ENCODE data around the gene SENP8.

DNA sequence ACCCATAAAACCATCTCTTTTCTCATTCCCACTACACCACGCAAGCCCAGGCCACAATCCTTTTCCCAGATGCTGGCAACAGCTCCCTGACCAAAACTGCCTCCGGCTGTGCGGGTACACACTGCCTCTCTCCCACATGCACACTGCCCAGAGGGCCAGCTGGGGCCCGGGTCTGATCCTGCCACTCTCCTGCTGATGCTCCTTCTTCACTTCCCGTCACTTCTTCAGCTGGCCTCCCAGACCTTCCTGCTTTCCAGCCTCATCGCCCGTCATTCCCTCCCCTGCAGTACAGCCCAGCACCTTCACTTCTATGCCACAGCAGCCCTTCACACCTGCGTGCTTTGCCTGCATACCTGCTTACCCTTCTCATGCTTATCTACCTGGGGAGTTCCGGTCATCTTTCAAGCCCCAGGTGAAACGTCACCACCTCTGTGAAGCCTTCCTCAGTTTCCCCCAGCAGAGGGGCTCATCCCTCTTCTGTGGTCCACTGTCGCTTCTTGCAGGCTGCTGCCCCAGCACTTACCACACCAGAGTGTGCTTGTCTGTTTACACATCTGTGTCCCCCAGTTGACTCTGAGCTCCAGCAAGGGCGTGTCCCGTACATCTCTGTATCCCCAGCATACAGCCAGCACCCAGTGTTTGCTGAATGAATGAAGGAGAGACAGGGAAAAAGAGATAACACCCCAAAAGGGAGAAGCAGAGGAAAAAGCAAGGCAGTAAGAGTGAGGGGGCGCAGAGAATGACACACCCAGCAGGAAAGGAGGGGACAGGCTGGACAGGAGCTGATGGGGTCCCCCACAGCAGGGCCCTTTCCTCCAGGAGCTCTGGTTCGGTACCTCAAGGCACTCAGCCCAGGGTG lies 57.2 kb downstream of the SENP8 start:
- TF ChIP-seq, protein P1, sequence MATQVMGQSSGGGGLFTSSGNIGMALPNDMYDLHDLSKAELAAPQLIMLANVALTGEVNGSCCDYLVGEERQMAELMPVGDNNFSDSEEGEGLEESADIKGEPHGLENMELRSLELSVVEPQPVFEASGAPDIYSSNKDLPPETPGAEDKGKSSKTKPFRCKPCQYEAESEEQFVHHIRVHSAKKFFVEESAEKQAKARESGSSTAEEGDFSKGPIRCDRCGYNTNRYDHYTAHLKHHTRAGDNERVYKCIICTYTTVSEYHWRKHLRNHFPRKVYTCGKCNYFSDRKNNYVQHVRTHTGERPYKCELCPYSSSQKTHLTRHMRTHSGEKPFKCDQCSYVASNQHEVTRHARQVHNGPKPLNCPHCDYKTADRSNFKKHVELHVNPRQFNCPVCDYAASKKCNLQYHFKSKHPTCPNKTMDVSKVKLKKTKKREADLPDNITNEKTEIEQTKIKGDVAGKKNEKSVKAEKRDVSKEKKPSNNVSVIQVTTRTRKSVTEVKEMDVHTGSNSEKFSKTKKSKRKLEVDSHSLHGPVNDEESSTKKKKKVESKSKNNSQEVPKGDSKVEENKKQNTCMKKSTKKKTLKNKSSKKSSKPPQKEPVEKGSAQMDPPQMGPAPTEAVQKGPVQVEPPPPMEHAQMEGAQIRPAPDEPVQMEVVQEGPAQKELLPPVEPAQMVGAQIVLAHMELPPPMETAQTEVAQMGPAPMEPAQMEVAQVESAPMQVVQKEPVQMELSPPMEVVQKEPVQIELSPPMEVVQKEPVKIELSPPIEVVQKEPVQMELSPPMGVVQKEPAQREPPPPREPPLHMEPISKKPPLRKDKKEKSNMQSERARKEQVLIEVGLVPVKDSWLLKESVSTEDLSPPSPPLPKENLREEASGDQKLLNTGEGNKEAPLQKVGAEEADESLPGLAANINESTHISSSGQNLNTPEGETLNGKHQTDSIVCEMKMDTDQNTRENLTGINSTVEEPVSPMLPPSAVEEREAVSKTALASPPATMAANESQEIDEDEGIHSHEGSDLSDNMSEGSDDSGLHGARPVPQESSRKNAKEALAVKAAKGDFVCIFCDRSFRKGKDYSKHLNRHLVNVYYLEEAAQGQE (IDR thresholded peaks at IDR 0.05; ENCODE audit: low read depth) = no peak
- TF ChIP-seq, protein P2, sequence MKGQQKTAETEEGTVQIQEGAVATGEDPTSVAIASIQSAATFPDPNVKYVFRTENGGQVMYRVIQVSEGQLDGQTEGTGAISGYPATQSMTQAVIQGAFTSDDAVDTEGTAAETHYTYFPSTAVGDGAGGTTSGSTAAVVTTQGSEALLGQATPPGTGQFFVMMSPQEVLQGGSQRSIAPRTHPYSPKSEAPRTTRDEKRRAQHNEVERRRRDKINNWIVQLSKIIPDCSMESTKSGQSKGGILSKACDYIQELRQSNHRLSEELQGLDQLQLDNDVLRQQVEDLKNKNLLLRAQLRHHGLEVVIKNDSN (IDR thresholded peaks at IDR 0.05) = no peak
- TF ChIP-seq RAD21 (IDR thresholded peaks at IDR 0.05; ENCODE audit: low read depth) (no peak), CREB1 (IDR thresholded peaks at IDR 0.05; ENCODE audit: low read depth) (no peak)

Measured in Ishikawa (cell line).